CD4-positive, alpha-beta T cell (primary cell): ENCODE results near the gene ANTXR1. TPM values are rescaled to one million over a fixed set of nuclear protein-coding genes. Genes with fewer than 3 reads are reported as not detected.

Experiments
- ATAC-seq: fragments of 200-7000 bp; cut with Tn5 transposase; one replicate; pipeline ENCODE4 v1.10.0; 2022; ENCODE audit warnings: mild to moderate bottlenecking; ENCODE audit not compliant: poor library complexity
- CTCF ChIA-PET: fragments of 350-600 bp; sonication (Branson Sonifier 250); formaldehyde crosslinking; loops from one replicate; lab custom pipeline; 2021; ENCODE audit warnings: antibody characterized with exemption, inconsistent platforms; lab: Charles Lee
- POLR2A ChIA-PET: fragments of 350-600 bp; sonication (Branson Sonifier 250); formaldehyde crosslinking; loops from one replicate; lab custom pipeline; 2021; ENCODE audit warnings: antibody characterized with exemption, inconsistent platforms; lab: Charles Lee
- DNase-seq, 14 experiments: peaks; one replicate each; pipeline ENCODE4 v3.0.0-alpha.2; 2013 to 2020; ENCODE audit warnings: mixed read lengths in 2 of 14
- H3K27ac ChIP-seq, 2 donors: one replicate each; pipeline versions ENCODE4 v1.5.1 to v1.7.0; 2013; ENCODE audit warnings: low read length in 2 of 2, low read depth in 1 of 2, mild to moderate bottlenecking in 1 of 2
- H3K27me3 ChIP-seq, 2 experiments: 1 replicate in 1 of 2; 2 replicates in 1 of 2; pipeline versions ENCODE4 v1.6.1 to v1.7.0; 2013; ENCODE audit warnings: low read length in 2 of 2, control low read depth in 1 of 2, mild to moderate bottlenecking in 1 of 2, moderate library complexity in 1 of 2; ENCODE audit not compliant: insufficient read depth in 2 of 2, control insufficient read depth in 1 of 2
- H3K36me3 ChIP-seq: one replicate; pipeline ENCODE4 v1.6.1; 2013; ENCODE audit warnings: low read length, control low read depth; ENCODE audit not compliant: insufficient read depth
- H3K4me1 ChIP-seq: one replicate; pipeline ENCODE4 v1.6.1; 2013; ENCODE audit warnings: low read length, control low read depth; ENCODE audit not compliant: insufficient read depth
- H3K4me3 ChIP-seq: one replicate; pipeline ENCODE4 v1.5.1; 2013; ENCODE audit warnings: mild to moderate bottlenecking, low read length, moderate library complexity
- H3K9me3 ChIP-seq, 2 experiments: 1 replicate in 1 of 2; 2 replicates in 1 of 2; pipeline versions ENCODE4 v1.6.1 to v1.7.0; 2013; ENCODE audit warnings: low read length in 2 of 2, mild to moderate bottlenecking in 2 of 2, control low read depth in 1 of 2, moderate library complexity in 1 of 2; ENCODE audit not compliant: control insufficient read depth in 1 of 2, insufficient read depth in 1 of 2
- H3K27ac Mint-ChIP-seq: one replicate; pipeline ENCODE4 v1.8.0; 2020; ENCODE audit warnings: mixed read lengths
- H3K27me3 Mint-ChIP-seq: one replicate; pipeline ENCODE4 v1.8.0; 2021; ENCODE audit warnings: mixed read lengths
- H3K36me3 Mint-ChIP-seq: one replicate; pipeline ENCODE4 v1.8.0; 2021; ENCODE audit warnings: low read depth, mixed read lengths
- H3K4me1 Mint-ChIP-seq: one replicate; pipeline ENCODE4 v1.8.0; 2021; ENCODE audit warnings: low read depth, mixed read lengths
- H3K4me3 Mint-ChIP-seq: one replicate; pipeline ENCODE4 v1.8.0; 2020; ENCODE audit warnings: mild to moderate bottlenecking, mixed read lengths
- H3K9me3 Mint-ChIP-seq: one replicate; pipeline ENCODE4 v1.8.0; 2020; ENCODE audit warnings: mixed read lengths
- intact Hi-C, 2 experiments: fragments of 100-400 bp; cut with DNase I in 1 of 2; cut with micrococcal nuclease in 1 of 2; formaldehyde crosslinking; loops; one replicate each; pipeline versions ENCODE4 v1.15.1 to v1.9.0; 2023 to 2025; cut with DNase I, micrococcal nuclease
- total RNA-seq, 174 experiments: library from RNA in 2 of 174; stranded (reverse) in 2 of 174; gene quantifications; one replicate each; pipeline ENCODE4 v1.2.3 and lab custom pipeline; 2021 to 2026
- TF ChIP-seq, protein P1 (sequence below): fragments of 200-600 bp; IDR thresholded peaks from one replicate; pipeline ENCODE4 v1.8.0; 2022; ENCODE audit warnings: antibody characterized with exemption, mild to moderate bottlenecking

The ANTXR1 gene
- total RNA-seq, 2 experiments from 2014 or later, result not detected

- H3K4me1 ChIP-seq, result peaks cover 20% of the 10 kb centered on the region
- H3K27ac Mint-ChIP-seq, result no peak overlapping the region
Observed at GRCh38 chr2:69013840-69014821, 1.2 kb downstream of the ANTXR1 start.

GRCh38 chr2:69017080-69017479, 4.1 kb downstream of the ANTXR1 start:
- H3K27ac ChIP-seq, result no peak overlapping the region
- Mint-ChIP-seq H3K4me1 (peaks cover 16% of the 10 kb centered on the region), H3K36me3 (no peaks in the 10 kb centered on the region), H3K4me3 (no peak overlapping the region), H3K27ac (no peak overlapping the region), H3K27me3 (peaks cover 80% of the 10 kb centered on the region), H3K9me3 (no peaks in the 10 kb centered on the region)
- POLR2A ChIA-PET, result interaction anchor here (0.6 kb wide), 1 partner anchor 224 kb away, joined by 3 read pairs; no protein-coding TSS in a partner anchor
- CTCF ChIA-PET, result no interaction called here
- H3K4me3 ChIP-seq, result no peak overlapping the region
- peaks cover 0 to 6% of the 10 kb centered on the region in 2 experiments for H3K9me3 ChIP-seq
- DNase-seq (no peak), ATAC-seq (no peak)
- intact Hi-C loops, result no loop called here
- H3K27me3 ChIP-seq, result peaks cover 53 to 60% of the 10 kb centered on the region in 2 experiments
- H3K4me1 ChIP-seq, result peaks cover 20% of the 10 kb centered on the region
- TF ChIP-seq, protein P1, sequence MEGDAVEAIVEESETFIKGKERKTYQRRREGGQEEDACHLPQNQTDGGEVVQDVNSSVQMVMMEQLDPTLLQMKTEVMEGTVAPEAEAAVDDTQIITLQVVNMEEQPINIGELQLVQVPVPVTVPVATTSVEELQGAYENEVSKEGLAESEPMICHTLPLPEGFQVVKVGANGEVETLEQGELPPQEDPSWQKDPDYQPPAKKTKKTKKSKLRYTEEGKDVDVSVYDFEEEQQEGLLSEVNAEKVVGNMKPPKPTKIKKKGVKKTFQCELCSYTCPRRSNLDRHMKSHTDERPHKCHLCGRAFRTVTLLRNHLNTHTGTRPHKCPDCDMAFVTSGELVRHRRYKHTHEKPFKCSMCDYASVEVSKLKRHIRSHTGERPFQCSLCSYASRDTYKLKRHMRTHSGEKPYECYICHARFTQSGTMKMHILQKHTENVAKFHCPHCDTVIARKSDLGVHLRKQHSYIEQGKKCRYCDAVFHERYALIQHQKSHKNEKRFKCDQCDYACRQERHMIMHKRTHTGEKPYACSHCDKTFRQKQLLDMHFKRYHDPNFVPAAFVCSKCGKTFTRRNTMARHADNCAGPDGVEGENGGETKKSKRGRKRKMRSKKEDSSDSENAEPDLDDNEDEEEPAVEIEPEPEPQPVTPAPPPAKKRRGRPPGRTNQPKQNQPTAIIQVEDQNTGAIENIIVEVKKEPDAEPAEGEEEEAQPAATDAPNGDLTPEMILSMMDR, result no peak
- no peaks in the 10 kb centered on the region for H3K36me3 ChIP-seq

More at GRCh38 chr2:69013840-69014821, 1.2 kb downstream of the ANTXR1 start:
- Histone ChIP-seq H3K9me3 (peaks cover 0 to 6% of the 10 kb centered on the region in 2 experiments), H3K27me3 (peaks cover 52 to 60% of the 10 kb centered on the region in 2 experiments), H3K27ac (no peak overlapping the region), H3K4me3 (peak overlapping the region; percentile 64), H3K36me3 (no peaks in the 10 kb centered on the region)
- Mint-ChIP-seq H3K4me1 (peaks cover 16% of the 10 kb centered on the region), H3K9me3 (no peaks in the 10 kb centered on the region), H3K27me3 (peaks cover 73% of the 10 kb centered on the region), H3K36me3 (no peaks in the 10 kb centered on the region), H3K4me3 (peak overlapping the region; percentile 75)
- TF ChIP-seq, protein P1, result no peak
- intact Hi-C loops, result no loop called here
- POLR2A ChIA-PET, result no interaction called here
- DNase-seq, result no peak
- no peak for ATAC-seq
- CTCF ChIA-PET, result no interaction called here

GRCh38 chr2:69017835-69018234, 4.9 kb downstream of the ANTXR1 start:
- Histone ChIP-seq H3K27ac (no peak overlapping the region), H3K4me3 (no peak overlapping the region), H3K36me3 (no peaks in the 10 kb centered on the region), H3K27me3 (peaks cover 46 to 58% of the 10 kb centered on the region in 2 experiments), H3K9me3 (peaks cover 0 to 6% of the 10 kb centered on the region in 2 experiments), H3K4me1 (peaks cover 16% of the 10 kb centered on the region)
- no peak for DNase-seq
- H3K27me3 Mint-ChIP-seq, result peaks cover 77% of the 10 kb centered on the region
- intact Hi-C loops, result no loop called here
- H3K4me3 Mint-ChIP-seq, result no peak overlapping the region
- no peak overlapping the region for H3K27ac Mint-ChIP-seq
- peaks cover 12% of the 10 kb centered on the region for H3K4me1 Mint-ChIP-seq
- H3K9me3 Mint-ChIP-seq, result no peaks in the 10 kb centered on the region
- CTCF ChIA-PET, result no interaction called here
- POLR2A ChIA-PET, result interaction anchor here (0.6 kb wide), 1 partner anchor 225 kb away, joined by 3 read pairs; no protein-coding TSS in a partner anchor
- H3K36me3 Mint-ChIP-seq, result no peaks in the 10 kb centered on the region
- TF ChIP-seq, protein P1, result no peak
- ATAC-seq, result no peak
